Myocyte (in vitro differentiated cells): ENCODE results near the gene FSIP2. TPM values are rescaled to one million over a fixed set of nuclear protein-coding genes. Genes with fewer than 3 reads are reported as not detected.

Experiments
- DNase-seq: peaks from one replicate; pipeline ENCODE4 v3.0.0-alpha.2; 2012; ENCODE audit warnings: low read depth
- polyA plus RNA-seq: library from polyadenylated mRNA; unstranded; fragments of >200 nt; gene quantifications from one replicate; pipeline ENCODE4 v1.2.1, GENCODE V29; 2012; ENCODE audit warnings: missing spikeins
- total RNA-seq: library from RNA; depleted of rRNA; stranded (reverse); fragments of >200 nt; gene quantifications from 2 replicates; pipeline ENCODE4 v1.2.3, GENCODE V29; 2014

The FSIP2 gene
- total RNA-seq = under 0.01 and 0.03 TPM in 2 replicates
- polyA plus RNA-seq = 0.23 TPM

GRCh38 chr2:185738679-185739472 lies at the start of gene FSIP2:
Gene FSIP2, plus strand, starts transcription at chr2:185738804. Its CDS starts 91 bp downstream, at chr2:185738895.
- DNase-seq = peak; percentile 63

GRCh38 chr2:185689906-185690539 lies 48.6 kb upstream of the FSIP2 start:
- DNase-seq = peak; percentile 25

GRCh38 chr2:185695711-185696235 lies 42.8 kb upstream of the FSIP2 start:
- DNase-seq = no peak

- peak; percentile 13 for DNase-seq
These were observed 37.7 kb upstream of the FSIP2 start for GRCh38 chr2:185700883-185701282.

- DNase-seq = no peak
These were observed 3.9 kb upstream of the FSIP2 start for GRCh38 chr2:185734658-185735057.

GRCh38 chr2:185736210-185736609 lies 2.4 kb upstream of the FSIP2 start:
- no peak for DNase-seq

GRCh38 chr2:185745864-185746859 lies 7.6 kb downstream of the FSIP2 start:
- no peak for DNase-seq

- no peak for DNase-seq
These were observed 18.8 kb downstream of the FSIP2 start for GRCh38 chr2:185757356-185757755.

- DNase-seq = no peak
These were observed 32.8 kb downstream of the FSIP2 start for GRCh38 chr2:185771396-185771795.

GRCh38 chr2:185780890-185781289 lies 42.3 kb downstream of the FSIP2 start:
- no peak for DNase-seq

- no peak for DNase-seq
These were observed 43.7 kb downstream of the FSIP2 start for GRCh38 chr2:185782223-185782769.

- DNase-seq = no peak
These were observed 46.6 kb downstream of the FSIP2 start for GRCh38 chr2:185785156-185785555.

- DNase-seq = no peak
These were observed 47.4 kb downstream of the FSIP2 start for GRCh38 chr2:185785851-185786473.

- DNase-seq = peak; percentile 32
These were observed 48.9 kb downstream of the FSIP2 start for GRCh38 chr2:185787227-185788145.

GRCh38 chr2:185790361-185790760 lies 51.8 kb downstream of the FSIP2 start:
- DNase-seq = no peak

- no peak for DNase-seq
These were observed 55.1 kb downstream of the FSIP2 start for GRCh38 chr2:185793532-185794345.

GRCh38 chr2:185796758-185797157 lies 58.2 kb downstream of the FSIP2 start:
- no peak for DNase-seq

GRCh38 chr2:185802926-185803325 lies 64.3 kb downstream of the FSIP2 start:
- no peak for DNase-seq
